HG03354 (cell line): Measurements from ENCODE around the gene FOXA3.
A peak's percentile ranks its signal among the peaks of the same experiment; 100 is the strongest.
"Not testable (repeated sequence)": the region's sequence is repeated elsewhere in the genome, so short reads cannot be mapped to it uniquely, and the experiment has no call there.

Experiments
- ATAC-seq: cut with Tn5 transposase; IDR thresholded peaks from one replicate; pipeline ENCODE4 v1.9.1; 2021; ENCODE audit warnings: mild to moderate bottlenecking; ENCODE audit not compliant: unreplicated experiment, poor library complexity, severe bottlenecking

The FOXA3 gene

DNA sequence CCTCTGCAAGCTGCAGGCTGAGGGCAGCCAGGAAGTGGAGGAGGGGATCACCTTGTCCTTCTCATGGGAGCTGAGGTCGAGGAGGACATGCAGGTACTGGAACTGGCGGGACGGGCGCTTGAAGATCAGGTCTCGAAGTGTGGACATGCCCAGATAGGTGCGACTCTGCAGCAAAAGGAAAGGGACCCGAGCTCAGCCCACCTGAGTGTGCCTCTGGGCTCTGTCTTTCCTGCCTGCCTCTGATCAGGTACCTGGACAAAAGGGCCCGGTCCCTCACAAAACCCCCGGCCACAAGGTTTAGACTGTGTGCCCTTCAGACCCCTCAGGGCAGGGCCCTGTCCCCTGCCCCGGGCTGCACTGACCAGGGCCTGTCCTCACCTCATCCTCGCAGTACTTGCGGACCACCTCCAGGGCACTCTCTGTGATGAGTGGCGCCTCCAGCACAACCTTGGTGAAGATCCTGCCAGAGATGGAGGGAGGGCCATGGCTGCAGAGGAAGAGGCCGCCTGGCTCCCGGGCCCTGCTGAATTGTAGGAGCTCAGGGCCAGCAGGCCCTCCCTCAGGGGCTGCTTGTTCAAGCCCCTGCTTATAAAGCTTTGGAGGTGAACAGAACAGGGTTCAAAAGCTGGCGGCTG is 36.5 kb upstream of the FOXA3 start:
- no peak for ATAC-seq

DNA sequence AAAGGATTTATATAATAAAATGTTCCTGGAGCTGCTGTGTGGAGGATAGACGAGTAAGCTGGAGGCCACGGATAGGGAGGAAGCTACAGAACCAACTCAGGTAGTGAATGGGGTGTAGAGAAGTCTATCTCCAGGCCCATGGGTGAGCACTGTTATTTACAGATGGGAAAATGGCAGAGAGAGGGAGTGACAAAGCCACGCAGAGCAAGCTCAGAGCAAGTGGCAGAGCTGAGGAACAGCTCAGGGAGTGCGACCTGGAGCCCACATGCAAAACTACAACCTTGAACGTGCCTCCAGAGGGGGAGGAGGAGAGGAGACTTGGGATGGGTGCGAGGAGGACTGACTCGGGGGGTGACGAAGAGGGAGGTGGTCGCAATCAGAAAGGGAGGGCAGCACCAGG is 35.6 kb upstream of the FOXA3 start:
- ATAC-seq: no peak

DNA sequence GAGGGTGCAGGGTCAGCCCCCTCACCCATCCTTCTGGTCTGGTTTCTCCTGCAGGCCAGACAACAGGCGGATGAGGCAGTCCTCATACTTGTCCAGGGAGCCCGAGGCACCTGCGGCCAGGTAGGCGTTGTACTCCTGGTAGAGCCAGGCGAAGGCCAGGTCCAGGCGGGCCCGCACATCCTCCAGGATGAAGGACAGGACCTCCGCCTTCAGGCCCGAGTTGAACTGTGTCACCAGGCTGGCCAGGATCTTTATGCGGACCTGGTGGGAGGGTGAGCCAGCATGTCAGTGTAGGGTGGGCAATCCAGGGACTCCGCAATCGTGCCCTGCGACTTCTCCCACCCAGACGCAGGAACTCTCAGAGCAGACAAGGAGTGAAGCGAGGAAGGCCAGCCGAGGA is 35.2 kb upstream of the FOXA3 start:
- ATAC-seq: no peak

DNA sequence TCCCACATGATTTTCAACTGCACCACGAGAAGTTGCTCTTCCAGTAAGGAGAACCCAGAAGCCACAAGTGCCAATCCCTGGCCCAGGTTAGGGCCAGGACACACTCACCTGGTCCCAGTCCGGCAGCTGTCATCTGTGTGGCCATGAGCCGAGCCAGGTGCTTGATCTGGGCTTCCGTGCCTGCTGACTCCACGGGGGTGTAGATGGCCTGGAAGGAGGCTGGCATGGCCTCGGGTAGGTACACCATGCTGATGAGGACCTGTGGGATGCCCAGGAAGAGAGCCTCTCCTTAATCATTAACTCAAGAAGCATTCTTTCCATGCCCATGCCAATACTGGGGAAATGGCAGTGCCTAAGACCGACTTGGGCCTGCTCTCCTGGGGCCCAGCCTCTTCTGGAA is 29.2 kb upstream of the FOXA3 start:
- ATAC-seq: no peak

DNA sequence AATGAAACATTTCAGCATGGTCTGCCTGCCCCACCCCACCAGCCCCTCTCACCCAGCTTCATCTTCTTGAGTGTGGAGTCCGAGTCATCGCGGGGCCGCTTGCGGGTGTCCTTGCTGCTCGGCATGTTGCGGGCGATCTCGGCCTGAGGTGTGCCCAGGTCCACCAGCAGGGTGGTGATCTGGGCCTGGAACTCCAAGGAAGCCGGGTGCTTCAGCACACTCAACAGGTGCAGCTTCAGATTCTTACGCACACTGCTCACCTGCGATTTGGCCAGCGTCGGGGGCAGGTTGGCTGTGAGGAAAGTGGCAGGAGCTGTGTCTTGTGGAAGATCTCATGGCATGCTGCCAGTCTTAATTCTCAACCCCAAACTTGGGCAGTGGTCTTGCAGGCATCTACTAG is 21.9 kb upstream of the FOXA3 start:
- ATAC-seq: no peak

DNA sequence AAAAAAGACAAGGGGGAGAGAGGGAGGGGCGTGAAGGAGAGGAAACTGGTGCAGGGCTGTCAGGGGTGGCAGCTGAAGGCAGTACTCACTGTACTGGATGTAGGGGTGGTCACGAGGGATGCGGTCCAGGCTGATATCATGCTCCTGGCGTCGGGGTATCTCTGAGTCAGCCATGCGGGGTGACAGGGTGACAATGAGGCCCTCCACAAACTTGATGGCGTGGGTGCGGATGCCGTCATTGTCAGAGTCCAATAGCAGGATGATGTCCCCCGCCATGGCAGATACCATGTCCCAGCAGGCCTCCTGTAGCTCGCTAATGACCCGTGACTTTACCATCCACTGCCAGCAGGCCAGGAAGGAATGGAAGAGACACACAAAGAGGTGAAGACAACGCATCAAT is 16.5 kb upstream of the FOXA3 start:
- ATAC-seq: no peak

DNA sequence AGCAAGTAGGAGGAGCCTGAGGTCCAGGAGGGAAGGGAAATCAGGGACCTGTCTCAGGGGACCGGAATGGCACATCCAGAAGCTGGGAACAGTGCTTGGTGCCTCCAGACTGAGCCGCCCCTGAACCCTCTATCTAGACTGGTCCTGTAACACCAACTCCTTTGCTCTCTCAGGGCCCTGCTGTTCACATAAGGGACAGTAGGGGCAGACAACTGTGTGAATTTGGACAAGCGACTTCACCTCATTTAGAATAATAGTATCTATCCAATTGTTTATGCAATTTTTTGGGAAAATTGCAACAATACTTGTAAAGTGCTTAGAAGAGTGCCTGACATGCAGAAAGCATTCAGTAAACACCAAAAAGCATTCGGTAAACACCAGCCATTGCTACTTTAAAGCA is 15.2 kb upstream of the FOXA3 start:
- ATAC-seq: no peak

DNA sequence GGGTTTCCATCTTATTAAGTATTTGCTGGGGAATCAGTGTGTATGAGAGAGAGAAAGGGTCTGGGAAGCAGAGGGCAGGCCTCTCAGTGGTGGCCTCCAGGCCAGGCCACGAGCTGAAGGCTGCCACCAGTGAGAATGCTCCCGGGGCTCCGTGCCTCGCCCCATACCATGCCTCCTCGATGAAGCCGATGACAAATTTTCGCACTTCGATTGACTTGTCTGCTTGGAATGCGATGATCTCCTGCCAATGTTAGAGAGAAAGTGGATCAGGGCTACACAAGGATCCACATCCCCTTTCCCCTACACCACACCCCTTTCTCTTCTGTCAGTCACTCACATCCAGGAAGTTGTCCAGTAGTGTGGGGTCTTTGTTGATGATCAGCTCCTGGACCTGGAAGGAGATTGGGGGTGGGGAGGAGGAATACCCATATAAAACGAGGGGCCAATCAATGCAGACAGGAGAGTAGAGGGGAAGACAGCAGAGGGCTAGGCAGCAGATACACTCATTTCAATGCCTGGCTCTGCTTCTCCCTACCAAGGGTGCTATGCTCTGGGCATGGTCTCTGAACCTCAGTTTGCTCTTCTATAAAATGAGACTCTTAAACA is 11.9 kb upstream of the FOXA3 start:
- ATAC-seq: no peak

DNA sequence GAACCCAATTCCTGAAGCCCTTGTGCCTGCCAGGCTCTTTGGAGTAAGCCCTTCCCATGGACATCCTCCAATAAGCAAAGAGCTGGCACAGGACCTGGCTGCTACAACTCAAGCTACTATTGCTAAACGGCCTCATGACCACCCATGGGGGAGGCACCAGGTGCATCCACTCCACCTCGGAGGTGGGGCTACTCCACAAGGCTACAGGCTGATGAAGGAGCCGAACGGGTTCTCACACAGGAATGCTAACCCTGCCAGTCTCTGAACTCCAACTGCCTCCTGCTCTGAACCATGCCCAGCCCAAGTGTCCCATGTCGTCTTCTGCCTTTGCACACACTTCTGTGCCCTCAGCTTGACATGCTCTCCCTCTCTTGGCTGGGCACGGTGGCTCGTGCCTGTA is 11.1 kb upstream of the FOXA3 start:
- ATAC-seq: no peak

DNA sequence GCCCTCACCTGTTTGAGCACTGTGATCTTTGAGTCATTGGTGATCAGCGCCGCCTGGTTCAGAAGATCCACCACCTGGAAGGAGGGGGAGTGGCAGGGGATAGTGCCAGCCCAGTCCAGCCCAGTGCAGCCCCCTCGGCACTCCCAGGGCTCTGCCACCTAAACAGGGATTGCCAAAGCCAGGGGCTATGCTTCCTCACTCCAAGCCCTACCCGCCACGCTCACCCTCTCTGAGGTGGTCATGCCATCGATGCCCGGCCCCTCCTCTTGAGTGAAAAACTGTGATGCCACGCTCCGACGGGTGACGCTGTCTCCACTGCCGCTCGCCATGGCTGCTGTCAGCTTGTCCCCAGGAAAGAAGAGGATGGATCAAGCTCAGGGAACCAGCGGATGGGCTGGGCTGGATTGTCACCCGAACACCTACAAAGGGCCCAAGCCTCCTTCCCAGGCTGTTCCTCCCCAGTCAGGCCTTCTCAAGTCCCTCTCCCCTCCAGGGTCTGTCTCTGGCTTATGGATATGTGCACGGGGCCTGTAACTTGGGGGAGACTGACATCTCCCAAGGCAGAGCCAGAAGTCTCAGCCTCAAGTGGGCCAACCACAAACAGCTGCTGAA is 9.9 kb upstream of the FOXA3 start:
- ATAC-seq: no peak

DNA sequence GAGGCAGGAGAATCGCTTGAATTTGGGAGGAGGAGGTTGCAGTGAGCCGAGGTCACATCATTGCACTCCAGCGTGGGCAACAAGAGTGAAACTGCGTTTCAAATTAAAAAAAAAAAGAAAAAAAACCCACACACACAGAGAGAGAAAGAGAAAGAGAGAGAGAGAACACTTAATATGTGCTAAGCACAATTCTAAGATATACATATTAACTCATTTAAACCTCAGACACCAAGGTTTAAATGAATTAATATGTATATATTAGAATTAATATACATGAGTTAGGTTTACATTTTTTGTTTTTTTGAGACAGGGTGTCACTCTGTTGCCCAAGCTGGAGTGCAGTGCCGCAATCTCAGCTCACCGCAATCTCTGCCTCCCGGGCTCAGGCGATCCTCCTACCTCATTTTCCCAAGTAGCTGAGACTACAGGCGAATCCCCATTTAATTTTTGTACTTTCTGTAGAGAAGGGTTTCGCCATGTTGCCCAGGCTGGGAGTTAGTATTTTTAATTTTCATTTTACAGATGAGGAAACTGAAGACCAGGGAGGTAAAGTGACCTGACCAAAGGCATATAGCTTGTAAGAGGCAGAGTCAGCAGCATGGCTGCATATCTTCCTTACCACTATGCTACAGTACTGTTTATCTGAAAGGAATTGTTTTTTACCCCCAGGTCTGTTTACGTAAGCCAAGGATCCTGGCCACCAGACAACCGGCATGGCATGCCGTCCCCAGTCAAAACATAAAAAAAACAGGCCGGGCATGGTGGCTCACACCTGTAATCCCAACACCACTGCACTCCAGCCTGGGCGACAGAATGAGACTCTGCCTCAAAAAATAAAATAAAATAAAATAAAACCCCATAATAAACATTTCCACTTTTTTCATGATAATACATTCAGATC is 3.5 kb upstream of the FOXA3 start:
- ATAC-seq: no peak

DNA sequence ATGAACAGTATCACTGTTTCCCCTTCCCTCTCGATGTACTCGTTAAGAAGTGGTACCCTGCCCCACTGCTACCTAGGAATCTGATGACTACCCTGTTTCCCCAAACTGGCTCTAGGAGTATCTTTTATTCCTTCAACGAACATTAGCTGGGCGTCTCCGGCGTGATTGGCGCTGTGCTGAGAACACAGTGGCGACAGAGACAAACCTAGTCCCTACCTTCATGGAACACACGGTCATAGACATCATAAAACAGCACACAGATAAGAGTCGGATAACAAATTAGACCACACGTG is 1.9 kb upstream of the FOXA3 start:
- ATAC-seq: peak; percentile 1

DNA sequence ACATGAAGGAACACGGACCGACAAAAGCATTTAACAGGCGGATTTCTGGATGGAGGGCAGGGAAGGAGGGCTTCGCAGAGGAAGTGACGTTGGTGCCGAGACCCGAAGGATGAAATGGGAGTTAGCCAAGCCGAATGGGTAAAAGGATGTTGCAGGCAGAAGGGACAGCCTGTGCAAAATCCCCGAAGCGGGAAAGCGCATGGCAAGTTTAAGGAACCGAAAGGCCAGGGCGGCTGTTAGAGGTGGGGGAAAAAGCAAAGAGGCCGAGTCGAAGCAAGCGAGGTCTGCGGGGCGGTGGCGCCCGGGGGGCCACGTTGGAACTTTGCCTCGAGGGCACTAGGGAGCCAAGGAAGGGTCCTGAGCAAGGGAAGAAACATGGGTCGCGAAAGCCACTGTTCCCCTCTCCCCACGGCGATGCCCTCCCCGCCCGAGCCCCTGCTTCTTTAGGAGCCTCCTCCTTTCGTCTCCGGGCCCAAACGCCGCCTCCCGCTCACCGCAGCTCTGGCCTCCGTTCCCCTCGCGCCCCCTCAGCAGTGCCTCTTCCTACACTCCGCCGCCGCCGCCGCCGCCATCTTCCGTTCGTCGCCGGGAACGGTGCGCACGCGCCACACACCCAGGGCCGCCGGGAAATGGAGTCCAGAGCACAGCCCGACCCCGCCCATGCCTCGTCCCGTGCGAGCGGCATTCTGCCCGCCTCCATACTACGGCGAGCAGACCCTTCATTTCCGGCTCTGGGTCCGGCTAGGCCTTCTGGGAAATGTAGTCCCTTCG is 1.4 kb upstream of the FOXA3 start, which contains the start of gene SYMPK:
SYMPK (minus strand) TSS at position 584 of the 771 bp plus-strand sequence. CDS start 8,652 bp downstream, outside the sequence.
- ATAC-seq: peak; percentile 87

DNA sequence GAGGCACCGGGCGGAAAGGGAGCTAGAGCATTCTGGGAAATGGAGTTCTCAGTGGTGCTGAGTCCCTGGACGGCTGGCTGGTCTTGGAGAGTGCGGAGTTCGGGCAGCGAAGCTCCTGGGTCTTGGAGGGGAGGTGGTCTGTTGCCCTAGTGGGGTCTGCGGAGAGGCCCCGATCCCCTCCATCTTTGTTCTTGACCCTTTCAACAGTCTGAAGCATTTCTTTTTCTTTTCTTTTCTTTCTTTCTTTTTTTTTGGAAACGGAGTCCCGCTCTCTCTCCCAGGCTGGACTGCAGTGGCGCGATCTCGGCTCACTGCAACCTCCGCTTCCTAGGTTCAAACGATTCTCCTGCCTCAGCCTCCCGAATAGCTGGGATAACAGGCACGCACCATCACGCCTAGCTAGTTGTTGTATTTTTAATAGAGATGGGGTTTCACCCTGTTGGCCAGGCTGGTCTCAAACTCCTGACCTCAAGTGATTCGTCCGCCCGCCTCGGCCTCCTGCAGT is 739 bp upstream of the FOXA3 start:
- ATAC-seq: no peak

DNA sequence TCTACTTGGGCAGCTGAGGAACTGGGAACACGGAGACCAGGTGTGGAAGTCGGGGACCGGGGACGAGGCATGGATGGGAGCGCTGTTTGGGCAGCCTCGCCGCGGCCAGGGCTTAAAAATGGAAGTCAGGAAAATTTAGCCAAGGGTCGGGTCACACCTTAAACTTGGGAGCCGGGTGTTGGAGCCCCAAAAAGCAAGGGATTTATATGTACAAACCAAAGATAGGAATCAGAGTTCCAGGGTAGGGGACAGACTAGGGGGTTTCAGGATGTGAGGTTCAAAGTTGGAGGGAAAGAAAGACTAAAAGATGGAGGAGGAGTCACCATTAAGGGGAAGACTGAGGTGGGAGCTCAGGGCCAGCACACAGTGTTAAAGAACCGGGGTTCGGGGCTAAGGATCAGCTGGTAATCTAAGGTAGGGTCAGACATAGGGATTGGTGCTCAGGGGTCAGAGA is 530 bp downstream of the FOXA3 start:
- no peak for ATAC-seq

DNA sequence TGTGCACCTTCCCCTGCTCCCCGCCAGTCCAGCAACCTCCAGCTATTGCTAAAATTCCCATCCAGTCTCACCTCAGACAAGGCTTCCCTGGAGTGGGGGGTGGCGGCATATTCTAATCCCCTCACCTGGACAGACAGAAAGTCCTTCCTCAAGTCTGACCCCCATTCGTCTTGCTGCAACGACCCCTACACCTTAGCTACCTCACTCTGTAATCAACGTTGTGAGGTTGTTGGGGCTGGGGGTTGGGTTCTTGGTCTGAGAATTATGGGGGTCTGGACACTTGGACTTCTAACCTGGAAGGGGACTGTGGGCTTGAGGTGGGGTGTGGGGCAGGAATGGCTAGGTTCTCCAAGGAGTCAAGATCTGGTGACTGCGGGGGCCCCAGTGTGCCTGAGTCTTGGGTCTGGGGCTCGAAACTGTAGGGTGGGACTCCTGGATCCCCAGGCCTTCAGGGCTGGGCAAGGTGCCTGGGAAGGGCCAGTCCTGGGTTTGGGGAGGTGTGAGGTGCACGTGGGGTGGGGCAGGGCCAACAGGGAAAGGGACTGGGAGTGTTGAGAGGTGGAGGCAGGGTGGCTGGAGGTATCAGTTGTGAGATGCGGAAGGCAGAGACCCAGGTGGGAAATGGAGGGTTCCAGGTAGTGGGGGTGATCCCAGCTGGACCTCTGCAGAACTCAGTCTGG is 1.3 kb downstream of the FOXA3 start:
- ATAC-seq: no peak

DNA sequence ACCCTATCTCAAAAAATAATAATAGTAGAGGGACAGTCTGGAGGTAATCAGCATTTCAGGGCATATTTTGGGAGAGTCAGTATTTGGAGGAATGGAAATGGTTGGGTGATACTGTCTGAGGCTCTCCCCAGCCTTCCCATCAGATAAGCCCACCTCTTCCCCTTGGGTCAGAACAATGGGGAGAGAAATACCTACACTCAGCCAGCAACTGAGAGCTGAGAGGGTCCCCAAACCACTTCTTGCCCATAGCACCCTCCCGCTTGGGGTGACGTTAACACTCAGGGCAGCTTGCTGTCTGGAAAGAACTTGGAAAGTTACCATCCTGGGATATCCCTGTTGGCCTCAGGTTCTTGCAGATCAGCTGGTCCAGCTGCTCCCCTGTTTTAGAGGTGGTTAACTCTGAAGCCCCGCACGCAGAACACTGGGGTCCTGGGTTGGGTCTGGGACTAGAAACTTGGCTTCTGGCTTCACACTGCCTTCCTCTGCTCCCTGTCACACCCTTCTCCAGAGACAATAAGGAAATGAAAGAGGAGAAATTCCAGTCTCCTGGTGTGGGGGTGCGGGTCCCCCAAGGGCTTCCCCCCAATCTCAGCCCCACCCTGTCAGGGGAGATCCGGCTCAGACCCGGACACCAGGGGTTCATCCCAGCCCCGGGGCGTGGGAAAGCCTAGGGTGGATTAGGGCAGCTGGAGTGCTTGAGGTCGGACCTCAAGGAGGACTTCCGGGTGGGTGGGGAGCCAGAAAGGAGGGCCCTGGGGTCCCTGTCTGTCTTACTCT is 2.5 kb downstream of the FOXA3 start:
- ATAC-seq: no peak

DNA sequence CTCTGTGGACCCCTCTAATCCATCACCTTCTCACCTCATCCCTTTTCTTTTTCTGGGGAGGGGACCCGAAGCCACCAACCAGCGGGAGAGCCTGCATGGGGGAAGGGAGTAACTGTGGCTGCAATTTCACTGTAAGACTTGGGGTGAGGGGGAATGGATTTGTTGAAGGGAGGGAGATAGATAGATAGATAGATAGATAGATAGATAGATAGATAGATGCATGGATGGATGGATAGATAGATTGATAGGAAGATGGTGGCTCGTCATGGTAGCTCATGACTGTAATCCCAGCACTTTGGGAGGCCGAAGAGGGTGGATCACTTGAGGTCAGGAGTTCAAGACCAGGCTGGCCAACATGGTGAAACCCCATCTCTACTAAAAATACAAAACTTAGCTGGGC is 3.1 kb downstream of the FOXA3 start:
- not testable (repeated sequence) for ATAC-seq
